HepG2 (cell line): ENCODE measurements around the gene WDR83. TPM values are rescaled to one million over a fixed set of nuclear protein-coding genes. Genes with fewer than 3 reads are reported as not detected.

ENCODE experiments used
- ATAC-seq: fragments of 200-7000 bp; cut with Tn5 transposase; 3 replicates; pipeline ENCODE4 v1.9.1; 2020; ENCODE audit warnings: mild to moderate bottlenecking, moderate library complexity
- BruUV-seq: library from RNA; stranded (reverse); fragments of 400-500 nt; replicated peaks from 2 replicates; lab custom pipeline; 2021; lab: Mats Ljungman, UMichigan
- CTCF ChIA-PET: fragments of 300-600 bp; formaldehyde crosslinking; extraction: SDS; loops from one replicate; lab custom pipeline; 2021; ENCODE audit warnings: low total read pairs, inconsistent platforms, low intra/inter-chr PET ratio; lab: Yijun Ruan, JAX
- POLR2A ChIA-PET: fragments of 350-600 bp; sonication (Branson Sonifier 250); formaldehyde crosslinking; loops from one replicate; lab custom pipeline; 2020; ENCODE audit warnings: antibody characterized with exemption, inconsistent platforms; lab: Yijun Ruan, JAX
- DNase-seq: peaks from one replicate; pipeline ENCODE4 v3.0.0-alpha.2; 2015; ENCODE audit warnings: low spot score
- FAIRE-seq: peaks from 3 replicates; lab custom pipeline; 2011; peaks lifted over from hg19 to GRCh38; lab: Jason Lieb, UNC
- H2AFZ ChIP-seq: one replicate; pipeline ENCODE4 v1.6.1; 2011; ENCODE audit warnings: low read length, inconsistent platforms
- H3K27ac ChIP-seq: fragments of 300-600 bp; 3 replicates; pipeline ENCODE4 v1.8.0; 2011; ENCODE audit warnings: mixed run types, mild to moderate bottlenecking, mixed read lengths, low read length, inconsistent platforms; ENCODE audit not compliant: insufficient read depth; ENCODE audit errors: extremely low read length
- H3K27me3 ChIP-seq, 2 experiments: fragments of 200-600 bp in 1 of 2; 2 replicates in 1 of 2; 3 replicates in 1 of 2; pipeline versions ENCODE4 v1.6.0 to v1.8.0; 2011; ENCODE audit warnings: low read length in 2 of 2, mild to moderate bottlenecking in 2 of 2, moderate library complexity in 2 of 2, inconsistent platforms in 1 of 2; ENCODE audit not compliant: insufficient read depth in 2 of 2, control insufficient read depth in 1 of 2
- H3K36me3 ChIP-seq, 2 experiments: fragments of 200-600 bp in 1 of 2; replicated peaks in 1 of 2; 2 replicates in 1 of 2; 3 replicates in 1 of 2; pipeline versions ENCODE4 v1.5.1 to v1.8.0; 2011; ENCODE audit warnings: low read length in 2 of 2, inconsistent platforms in 1 of 2; ENCODE audit not compliant: insufficient read depth in 2 of 2, control insufficient read depth in 1 of 2
- H3K4me1 ChIP-seq: 2 replicates; pipeline ENCODE4 v1.5.1; 2012; ENCODE audit warnings: low read length, inconsistent platforms; ENCODE audit not compliant: insufficient read depth
- H3K4me2 ChIP-seq: 2 replicates; pipeline ENCODE4 v1.6.0; 2011; ENCODE audit warnings: low read depth, low read length, inconsistent platforms
- H3K4me3 ChIP-seq, 3 experiments: fragments of 200-600 bp in 1 of 3; sonication (generic), shearing (Covaris generic) in 1 of 3; replicated peaks in 1 of 3; 2 replicates each; pipeline ENCODE4 v1.5.1; 2011 to 2016; ENCODE audit warnings: low read length in 3 of 3, inconsistent platforms in 2 of 3, low read depth in 2 of 3, mild to moderate bottlenecking in 2 of 3, control low read depth in 1 of 3, mixed read lengths in 1 of 3; ENCODE audit not compliant: insufficient read depth in 1 of 3
- H3K79me2 ChIP-seq: one replicate; pipeline ENCODE4 v1.6.1; 2011; ENCODE audit warnings: low read length, inconsistent platforms; ENCODE audit not compliant: insufficient read depth
- H3K9ac ChIP-seq: 2 replicates; pipeline ENCODE4 v1.6.0; 2011; ENCODE audit warnings: mild to moderate bottlenecking, low read depth, low read length, inconsistent platforms; ENCODE audit not compliant: insufficient read depth
- H3K9me3 ChIP-seq: 2 replicates; pipeline ENCODE4 v1.5.1; 2012; ENCODE audit warnings: mild to moderate bottlenecking, low read length
- H4K20me1 ChIP-seq: 2 replicates; pipeline ENCODE4 v1.6.0; 2011; ENCODE audit warnings: inconsistent platforms, mild to moderate bottlenecking, low read length, moderate library complexity; ENCODE audit not compliant: insufficient read depth
- EP300 ChIP-seq, 3 experiments: sonication (generic) in 1 of 3; formaldehyde crosslinking in 1 of 3; IDR thresholded peaks; 2 replicates each; pipeline versions ENCODE4 v1.5.1 to v1.6.1; 2011 to 2020; ENCODE audit warnings: low read depth in 2 of 3, low read length in 2 of 3, borderline replicate concordance in 1 of 3, improper control_type of control experiment in 1 of 3, mild to moderate bottlenecking in 1 of 3, missing genetic modification reagents in 1 of 3, moderate library complexity in 1 of 3
- FOXO4 ChIP-seq: sonication (generic); formaldehyde crosslinking; conservative IDR thresholded peaks from 2 replicates; pipeline ENCODE4 v1.8.1; 2023; ENCODE audit warnings: missing genetic modification reagents
- HMG20A ChIP-seq: IDR thresholded peaks from 2 replicates; pipeline ENCODE4 v1.6.1; 2016; ENCODE audit warnings: borderline replicate concordance
- NR0B2 ChIP-seq: sonication (generic); formaldehyde crosslinking; IDR thresholded peaks from 2 replicates; pipeline ENCODE4 v1.4.0; 2020; ENCODE audit warnings: mild to moderate bottlenecking, missing genetic modification reagents
- NR3C1 ChIP-seq: sonication (generic); formaldehyde crosslinking; IDR thresholded peaks from 2 replicates; pipeline ENCODE4 v1.4.0; 2020; ENCODE audit warnings: missing genetic modification reagents
- RBFOX2 ChIP-seq: fragments of 200-400 bp; formaldehyde crosslinking; IDR thresholded peaks from 2 replicates; pipeline ENCODE4 v1.6.1; 2017; ENCODE audit warnings: low read depth, mild to moderate bottlenecking, low read length
- RBM22 ChIP-seq: fragments of 200-400 bp; formaldehyde crosslinking; optimal IDR thresholded peaks from 2 replicates; pipeline ENCODE3; 2017; ENCODE audit warnings: mild to moderate bottlenecking, low read length, moderate library complexity
- RFXANK ChIP-seq: IDR thresholded peaks from 2 replicates; pipeline ENCODE4 v1.6.1; 2016
- SMARCE1 ChIP-seq: fragments of 450-650 bp; IDR thresholded peaks from 2 replicates; pipeline ENCODE4 v1.6.1; 2017; ENCODE audit warnings: borderline replicate concordance
- YY1 ChIP-seq: IDR thresholded peaks from 2 replicates; pipeline ENCODE4 v1.6.1; 2011; ENCODE audit warnings: low read length, low read depth, moderate library complexity, mild to moderate bottlenecking; ENCODE audit not compliant: insufficient read depth, insufficient replicate concordance
- ZFP1 ChIP-seq: IDR thresholded peaks from 2 replicates; pipeline ENCODE4 v1.6.1; 2016
- ZNF792 ChIP-seq: IDR thresholded peaks from 2 replicates; pipeline ENCODE4 v1.6.1; 2016
- WGBS: methylation state at CpG from one replicate; pipeline ENCODE4 v1.1.6; 2017; ENCODE audit warnings: low lambda C conversion rate; 5-methylcytosine and 5-hydroxymethylcytosine counted together
- in situ Hi-C: cut with HindIII; loops from 2 replicates; pipeline ENCODE4 v1.10.0; 2017; ENCODE audit warnings: low pct_unique_long_range_greater_than_20kb; ENCODE audit not compliant: extremely low pct_ligation_motif_present
- intact Hi-C: fragments of 100-400 bp; cut with micrococcal nuclease; formaldehyde crosslinking; loops from one replicate; pipeline ENCODE4 v1.10.0; 2022; ENCODE audit not compliant: unreplicated experiment
- polyA plus RNA-seq, 8 experiments: library from polyadenylated mRNA; depleted of rRNA in 3 of 8; stranded (reverse) in 7 of 8; unstranded in 1 of 8; fragments of >200 nt; fragmentation: Illumina TruSeq in 4 of 8; extraction: Trizol in 4 of 8; gene quantifications; 2 replicates each; pipeline versions ENCODE4 v1.2.1 to v1.2.3, GENCODE V29; 2011 to 2016; ENCODE audit warnings: low read depth in 4 of 8, missing spikeins in 1 of 8, mixed read lengths in 1 of 8; ENCODE audit not compliant: insufficient read depth in 1 of 8
- total RNA-seq, 5 experiments: library from RNA; depleted of rRNA; stranded (reverse); fragments of >200 nt; fragmentation: Illumina TruSeq; extraction: Trizol; gene quantifications; 2 replicates each; pipeline ENCODE4 v1.2.3, GENCODE V29; 2016; ENCODE audit warnings: low read depth in 1 of 5
- TF ChIP-seq, protein P1 (sequence below), 2 experiments: sonication (generic) in 1 of 2; formaldehyde crosslinking in 1 of 2; IDR thresholded peaks; 2 replicates each; pipeline versions ENCODE4 v1.4.0 to v1.6.1; 2018 to 2020; ENCODE audit warnings: missing genetic modification reagents in 2 of 2, borderline replicate concordance in 1 of 2, low read depth in 1 of 2, mild to moderate bottlenecking in 1 of 2, missing biosample characterization in 1 of 2
- TF ChIP-seq, protein P2 (sequence below): sonication (generic); formaldehyde crosslinking; IDR thresholded peaks from 2 replicates; pipeline ENCODE4 v1.8.0; 2022; ENCODE audit warnings: mild to moderate bottlenecking, missing genetic modification reagents, moderate library complexity

The WDR83 gene
- total and polyA plus RNA-seq, 2 of the 13 experiments (the other 11 are each of a cell fraction or from before 2014, with no cell fraction given), result 4.5 to 10.7 TPM

DNA sequence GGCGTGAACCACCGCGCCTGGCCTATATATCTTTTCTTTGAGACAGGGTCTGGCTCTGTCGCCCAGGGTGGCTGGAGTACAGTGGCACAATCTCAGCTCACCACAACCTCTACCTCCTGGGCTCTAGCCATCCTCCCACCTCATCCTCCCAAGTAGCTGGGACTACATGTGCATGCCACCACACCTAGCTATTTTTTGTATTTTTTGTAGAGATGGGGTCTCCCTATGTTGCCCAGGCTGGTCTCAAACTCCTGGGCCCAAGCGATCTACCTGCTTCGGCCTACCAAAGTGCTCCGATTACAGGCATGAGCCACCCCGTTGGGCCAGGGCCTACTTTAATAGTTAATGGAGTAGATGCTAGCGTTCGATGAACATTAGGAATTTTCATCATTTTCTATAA lies 53.7 kb downstream of the WDR83 start (continued):
- 0 out of 2 replicates have a peak, but pooled peaks have one; percentile 53 for TF ChIP-seq FOXO4 (CRISPR knock-in tag)

- no peaks in the 10 kb centered on the region for H3K9me3 ChIP-seq
- FAIRE-seq (no peak), DNase-seq (no peak), ATAC-seq (peak; percentile 19)
- peak overlapping the region; percentile 77 for H3K27ac ChIP-seq
- CTCF ChIA-PET, result no interaction called here
- no peak overlapping the region for H2AFZ ChIP-seq
- H3K4me1 ChIP-seq, result peaks cover 9% of the 10 kb centered on the region
- POLR2A ChIA-PET, result interaction anchor here (1.2 to 4.8 kb wide), 3 partner anchors 12 to 26 kb away, joined by 4 to 51 read pairs (median 7); partner anchors contain the start of genes GET3 and TRIR
- in situ Hi-C loops, result no loop called here
- peak overlapping the region; percentile 90 for H3K4me2 ChIP-seq
- 8% methylated on average over 5 of the region's 59 CpGs for WGBS
- H3K27me3 ChIP-seq, result no peaks in the 10 kb centered on the region; a peak in 1 of 5 replicates
- intact Hi-C loops, result no loop called here
- no peaks in the 10 kb centered on the region for H4K20me1 ChIP-seq
- H3K9ac ChIP-seq, result peak overlapping the region; percentile 87
- H3K79me2 ChIP-seq, result peaks cover 57% of the 10 kb centered on the region
- peaks cover 3 to 24% of the 10 kb centered on the region in 2 experiments for H3K36me3 ChIP-seq
- H3K4me3 ChIP-seq, result peak overlapping the region; percentile 92 to 96 (median 93)
- BruUV-seq, result no TSS peak
- TF ChIP-seq, protein P1, sequence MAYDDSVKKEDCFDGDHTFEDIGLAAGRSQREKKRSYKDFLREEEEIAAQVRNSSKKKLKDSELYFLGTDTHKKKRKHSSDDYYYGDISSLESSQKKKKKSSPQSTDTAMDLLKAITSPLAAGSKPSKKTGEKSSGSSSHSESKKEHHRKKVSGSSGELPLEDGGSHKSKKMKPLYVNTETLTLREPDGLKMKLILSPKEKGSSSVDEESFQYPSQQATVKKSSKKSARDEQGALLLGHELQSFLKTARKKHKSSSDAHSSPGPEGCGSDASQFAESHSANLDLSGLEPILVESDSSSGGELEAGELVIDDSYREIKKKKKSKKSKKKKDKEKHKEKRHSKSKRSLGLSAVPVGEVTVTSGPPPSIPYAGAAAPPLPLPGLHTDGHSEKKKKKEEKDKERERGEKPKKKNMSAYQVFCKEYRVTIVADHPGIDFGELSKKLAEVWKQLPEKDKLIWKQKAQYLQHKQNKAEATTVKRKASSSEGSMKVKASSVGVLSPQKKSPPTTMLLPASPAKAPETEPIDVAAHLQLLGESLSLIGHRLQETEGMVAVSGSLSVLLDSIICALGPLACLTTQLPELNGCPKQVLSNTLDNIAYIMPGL (CRISPR knock-in tag; IDR thresholded peaks at IDR 0.05; ENCODE audit: borderline replicate concordance in 1 of 2, low read depth in 1 of 2), result peak in 1 of 2 experiments; percentile 12; a peak in 1 of 4 replicates
- no peak for TF ChIP-seq NR3C1 (CRISPR knock-in tag)
- TF ChIP-seq EP300 (IDR thresholded peaks at IDR 0.05; ENCODE audit: low read depth in 2 of 2, low read length in 2 of 2), result no peak
- no peak for TF ChIP-seq EP300 (CRISPR knock-in tag; IDR thresholded peaks at IDR 0.05; ENCODE audit: borderline replicate concordance)
- TF ChIP-seq, protein P2, sequence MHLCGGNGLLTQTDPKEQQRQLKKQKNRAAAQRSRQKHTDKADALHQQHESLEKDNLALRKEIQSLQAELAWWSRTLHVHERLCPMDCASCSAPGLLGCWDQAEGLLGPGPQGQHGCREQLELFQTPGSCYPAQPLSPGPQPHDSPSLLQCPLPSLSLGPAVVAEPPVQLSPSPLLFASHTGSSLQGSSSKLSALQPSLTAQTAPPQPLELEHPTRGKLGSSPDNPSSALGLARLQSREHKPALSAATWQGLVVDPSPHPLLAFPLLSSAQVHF (CRISPR knock-in tag), result no peak
- TF ChIP-seq ZFP1 (CRISPR knock-in tag), result no peak
- no peak for TF ChIP-seq YY1
- TF ChIP-seq SMARCE1, result no peak
- TF ChIP-seq RBM22, result no peak
- no peak for TF ChIP-seq HMG20A (CRISPR knock-in tag)
- TF ChIP-seq NR0B2 (CRISPR knock-in tag), result no peak
- 0 out of 2 replicates have a peak, but pooled peaks have one; percentile 26 for TF ChIP-seq ZNF792
- no peak for TF ChIP-seq RFXANK (CRISPR knock-in tag)
- TF ChIP-seq RBFOX2, result peak; percentile 62
Measured at GRCh38 chr19:12720851-12721655, 54.4 kb downstream of the WDR83 start.
